H1 (cell line): Measurements from ENCODE around the gene BCL2L13. TPM values are rescaled to one million over a fixed set of nuclear protein-coding genes. Genes with fewer than 3 reads are reported as not detected.

Experiments
- CHD7 ChIP-seq: fragments of 300-600 bp; sonication (generic); IDR thresholded peaks from 2 replicates; pipeline ENCODE4 v1.7.1; 2012; ENCODE audit warnings: low read length, moderate library complexity, mild to moderate bottlenecking, inconsistent platforms; ENCODE audit not compliant: insufficient replicate concordance
- SP2 ChIP-seq: IDR thresholded peaks from 2 replicates; pipeline ENCODE4 v1.6.1; 2012; ENCODE audit warnings: mild to moderate bottlenecking, low read length, inconsistent platforms
- TAF7 ChIP-seq: optimal IDR thresholded peaks from 2 replicates; pipeline ENCODE3; 2011; ENCODE audit warnings: low read depth, mild to moderate bottlenecking, inconsistent platforms, low read length, moderate library complexity, borderline replicate concordance
- ZNF274 ChIP-seq: IDR thresholded peaks from 2 replicates; pipeline ENCODE4 v1.7.0; 2012; ENCODE audit warnings: low read length, borderline replicate concordance; ENCODE audit errors: extremely low read depth
- polyA plus RNA-seq, 7 experiments: library from polyadenylated mRNA; depleted of rRNA in 3 of 7; stranded (reverse) in 5 of 7; unstranded in 2 of 7; fragments of >200 nt in 5 of 7; fragments of 200-250 nt in 2 of 7; gene quantifications; 1 replicate in 5 of 7; 2 replicates in 1 of 7; 4 replicates in 1 of 7; pipeline versions ENCODE4 v1.2.1 to v1.2.3, GENCODE V29; 2011 to 2013; ENCODE audit warnings: missing spikeins in 2 of 7, mixed read lengths in 2 of 7
- total RNA-seq: library from RNA; stranded (reverse); fragmentation: NEBNext Ultra II Directional; extraction: Animal tissue kit (Norgen Biotek cat#: 25700); gene quantifications from 2 replicates; pipeline ENCODE4 v1.2.1, GENCODE V29; 2021

The BCL2L13 gene
- total and polyA plus RNA-seq, 2 of the 8 experiments (the other 6 are each of a cell fraction or from before 2014, with no cell fraction given) = 20.7 to 35.0 TPM

GRCh38 chr22:17664414-17665055 lies 26.0 kb downstream of the BCL2L13 start (continued):
- no peak for TF ChIP-seq CHD7
- no peak for TF ChIP-seq SP2
- TF ChIP-seq TAF7 = no peak
- TF ChIP-seq ZNF274 = no peak
